Activated T-cell treated with anti-CD3 and anti-CD28 coated beads, Interleukin-2, amount 50 U/mL, for 1 hour (primary cell): Measurements from ENCODE around the gene NR4A3.
"Not testable (repeated sequence)": the region's sequence is repeated elsewhere in the genome, so short reads cannot be mapped to it uniquely, and the experiment has no call there.

ENCODE experiments used
- DNase-seq: peaks from one replicate; pipeline ENCODE4 v3.0.0-alpha.2; 2020

Gene NR4A3

GRCh38 chr9:99835142-99835541 is 13.5 kb downstream of the NR4A3 start:
- DNase-seq: no peak

DNA sequence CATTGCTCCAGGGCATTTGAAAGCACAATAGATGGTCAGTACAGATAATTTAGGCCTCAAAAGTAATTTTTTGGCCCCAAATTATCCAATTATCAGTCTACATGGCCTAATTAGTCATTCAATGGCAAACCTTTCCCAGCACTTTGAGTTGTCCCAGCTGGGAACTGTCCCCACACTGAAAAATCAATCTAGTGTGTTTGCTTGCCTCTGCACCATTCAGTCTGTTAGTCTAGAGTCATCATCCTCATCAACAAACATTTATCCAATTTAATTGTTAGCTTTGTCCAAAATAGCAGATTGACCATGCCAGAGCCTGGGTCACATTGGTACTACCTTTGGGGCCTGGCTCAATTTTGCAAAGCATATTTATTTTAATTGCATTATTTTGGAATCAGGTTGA is 13.9 kb downstream of the NR4A3 start:
- no peak for DNase-seq

- no peak for DNase-seq
These were observed 18.4 kb downstream of the NR4A3 start for GRCh38 chr9:99840072-99840471.

DNA sequence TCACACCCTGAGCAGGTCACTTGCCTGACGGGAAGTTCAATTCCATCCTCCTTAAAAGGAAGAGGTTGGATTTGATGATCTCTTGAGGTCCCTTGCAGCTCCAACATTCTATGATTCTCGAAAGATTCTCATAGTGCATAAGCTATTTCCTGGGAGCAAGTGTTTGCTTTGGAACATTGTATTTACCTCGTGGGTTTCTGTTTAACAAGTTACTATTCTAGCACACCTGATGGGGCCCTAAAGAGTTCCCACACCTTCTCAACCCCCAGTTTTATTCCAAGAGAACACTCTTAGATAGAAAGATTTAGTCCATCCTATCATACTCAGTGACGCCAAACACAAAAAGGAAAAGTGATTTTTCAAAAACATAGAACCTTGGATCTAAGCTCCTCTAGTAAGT is 23.4 kb downstream of the NR4A3 start:
- DNase-seq: no peak

GRCh38 chr9:99848447-99848846 is 26.8 kb downstream of the NR4A3 start:
- DNase-seq: no peak

DNA sequence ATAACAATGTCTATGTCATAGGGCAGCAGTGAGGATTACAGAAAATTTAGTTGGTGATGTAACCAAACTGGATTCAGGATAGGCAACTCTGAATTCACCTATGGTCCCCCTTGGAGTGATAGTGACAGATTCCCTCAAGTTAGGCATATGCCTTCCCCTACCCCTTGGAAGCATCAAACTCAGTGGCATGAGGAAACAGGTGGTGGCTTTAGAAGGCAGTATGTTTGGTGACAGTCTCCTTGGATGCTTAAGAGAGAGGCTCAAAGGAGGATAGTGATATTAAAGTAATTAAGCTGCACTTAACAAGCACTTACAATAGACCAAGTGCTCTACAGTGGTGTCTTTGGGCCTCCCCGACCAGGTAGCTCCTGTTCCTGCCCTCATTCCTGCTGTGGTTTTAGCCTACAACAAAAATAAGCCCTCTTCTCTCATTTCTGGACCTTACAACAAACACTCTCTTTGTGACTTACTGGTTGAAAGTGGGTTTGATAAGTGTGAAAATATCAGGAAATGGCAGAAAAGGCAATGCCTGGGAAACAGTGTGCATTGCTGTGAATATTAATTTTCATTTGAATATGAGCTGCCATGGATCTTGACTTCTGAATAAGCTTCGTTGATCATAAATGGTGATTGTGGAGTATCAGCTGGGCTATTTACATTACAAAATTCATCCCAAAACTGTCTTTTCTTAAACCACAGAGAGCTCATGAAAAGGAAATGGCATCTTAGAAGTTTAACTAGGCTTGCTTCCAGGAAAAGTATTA is 29.2 kb downstream of the NR4A3 start:
- no peak for DNase-seq

DNA sequence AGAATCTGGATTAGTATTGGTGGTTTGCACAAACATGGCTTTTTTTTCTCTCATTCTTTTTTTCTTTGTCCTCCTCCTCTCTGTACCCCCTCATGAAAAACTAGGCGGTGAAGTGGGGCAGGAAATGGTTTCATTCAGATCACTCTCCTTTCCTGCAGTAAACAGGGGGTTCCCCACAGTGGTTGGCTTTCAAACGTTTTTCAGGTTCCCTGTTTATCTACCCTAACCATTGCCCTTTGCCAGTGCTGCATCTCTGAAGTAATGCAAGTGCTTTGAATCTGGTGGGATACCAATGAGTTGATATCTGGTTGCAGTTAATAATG is 29.8 kb downstream of the NR4A3 start:
- no peak for DNase-seq

- DNase-seq: no peak
These were observed 30.9 kb downstream of the NR4A3 start for GRCh38 chr9:99852617-99853016.

DNA sequence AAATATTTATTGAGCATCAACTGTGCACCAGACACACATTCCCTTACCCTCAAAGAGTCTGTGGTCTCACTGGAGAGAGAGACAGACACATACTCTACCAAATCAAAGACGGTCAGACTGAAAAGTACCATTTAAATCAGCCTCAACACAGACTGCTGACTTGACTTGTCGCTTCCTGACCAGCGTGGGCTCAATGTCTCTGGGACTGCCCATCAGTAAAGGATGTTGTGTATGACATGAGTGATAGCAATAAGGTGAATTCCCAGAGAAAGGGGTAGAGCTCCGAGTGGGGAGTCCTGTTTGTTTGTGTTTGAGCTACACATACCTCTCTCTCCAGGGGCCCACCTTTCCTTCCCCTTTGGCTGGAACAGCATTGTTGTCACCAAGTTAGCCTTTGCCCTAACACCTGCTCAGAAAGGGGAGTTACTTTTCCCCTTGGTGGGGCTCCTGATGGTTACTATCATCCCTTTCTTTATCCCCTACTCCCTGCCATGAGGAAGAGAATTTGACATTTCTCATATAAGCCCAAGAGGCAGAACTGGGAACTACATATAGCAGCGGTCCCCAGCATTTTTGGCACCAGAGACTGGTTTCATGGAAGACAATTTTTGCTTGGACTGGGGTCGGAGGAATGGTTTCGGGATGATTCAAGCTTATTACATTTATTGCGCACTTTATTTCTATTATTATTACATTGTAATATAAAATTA is 33.9 kb downstream of the NR4A3 start:
- no peak for DNase-seq

DNA sequence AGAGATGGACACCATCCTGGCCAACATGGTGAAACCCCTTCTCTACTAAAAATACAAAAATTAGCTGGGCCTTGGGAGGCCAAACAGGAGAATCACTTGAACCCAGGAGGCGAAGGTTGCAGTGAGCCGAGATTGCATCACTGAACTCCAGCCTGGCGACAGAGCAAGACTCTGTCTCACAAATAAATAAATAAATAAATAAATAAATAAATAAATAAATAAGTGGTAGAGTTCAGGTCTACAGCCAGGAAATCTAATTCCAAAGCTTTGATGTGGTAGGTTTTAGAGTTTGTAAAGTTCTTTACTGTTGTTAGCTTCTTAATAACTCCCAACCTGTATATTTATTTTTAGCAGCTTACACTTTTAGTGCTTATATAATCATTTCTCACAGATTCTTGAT is 35.9 kb downstream of the NR4A3 start:
- DNase-seq: not testable (repeated sequence)

- no peak for DNase-seq
These were observed 36.4 kb downstream of the NR4A3 start for GRCh38 chr9:99858087-99858486.

DNA sequence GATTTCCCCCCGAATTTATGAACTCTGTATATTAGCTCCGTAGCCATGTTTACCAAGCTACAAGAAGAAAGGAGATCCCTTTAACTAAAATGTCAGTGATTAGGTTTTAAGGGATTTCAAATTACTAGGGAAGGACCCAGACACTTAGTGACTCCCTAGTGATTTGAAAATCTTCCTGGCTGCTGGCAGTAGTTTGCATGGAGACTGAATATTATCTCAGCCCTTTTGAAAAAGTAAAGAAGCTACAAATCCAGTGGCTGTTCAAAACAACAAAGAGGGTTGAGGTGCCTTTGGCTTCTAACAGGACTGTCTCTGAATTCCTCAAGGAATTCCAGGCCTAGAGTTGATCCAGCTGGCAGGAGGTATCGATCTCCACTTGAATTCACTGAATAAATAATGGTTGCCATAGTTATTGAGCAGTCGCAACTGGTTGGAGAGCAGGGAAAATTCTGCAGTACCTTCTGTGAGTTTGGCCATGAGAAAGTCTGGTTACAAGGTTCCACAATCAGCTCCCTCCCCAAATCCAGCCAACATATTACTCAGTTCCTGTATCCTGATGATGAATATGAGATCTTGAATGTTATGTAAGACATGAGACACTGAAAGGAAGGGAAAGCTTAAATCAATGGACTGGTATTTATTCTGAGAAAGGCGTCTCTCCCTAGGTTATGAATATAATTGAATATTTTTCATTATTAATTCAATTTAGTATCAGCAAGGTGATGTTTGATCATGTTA is 37.7 kb downstream of the NR4A3 start:
- DNase-seq: no peak

DNA sequence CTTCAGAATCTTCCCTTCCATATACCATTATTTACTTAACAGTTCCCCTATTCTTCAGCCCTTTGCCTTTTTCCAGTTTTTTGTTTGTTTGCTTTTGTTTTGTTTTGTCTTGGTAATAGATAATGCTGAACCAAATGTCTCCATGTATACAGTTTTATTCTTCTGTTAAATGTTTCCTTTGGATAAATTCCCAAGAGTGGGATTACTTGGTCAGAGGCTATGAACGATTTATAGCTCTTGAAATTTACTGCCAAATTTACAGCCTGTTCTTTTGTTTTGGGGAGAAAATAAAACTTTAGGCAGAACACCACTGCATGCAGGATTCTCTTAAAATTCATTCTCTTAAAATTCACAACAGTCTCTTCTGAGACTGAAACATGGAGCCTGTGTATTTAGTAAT is 38.6 kb downstream of the NR4A3 start:
- no peak for DNase-seq

- no peak for DNase-seq
These were observed 42.3 kb downstream of the NR4A3 start for GRCh38 chr9:99863955-99864354.

DNA sequence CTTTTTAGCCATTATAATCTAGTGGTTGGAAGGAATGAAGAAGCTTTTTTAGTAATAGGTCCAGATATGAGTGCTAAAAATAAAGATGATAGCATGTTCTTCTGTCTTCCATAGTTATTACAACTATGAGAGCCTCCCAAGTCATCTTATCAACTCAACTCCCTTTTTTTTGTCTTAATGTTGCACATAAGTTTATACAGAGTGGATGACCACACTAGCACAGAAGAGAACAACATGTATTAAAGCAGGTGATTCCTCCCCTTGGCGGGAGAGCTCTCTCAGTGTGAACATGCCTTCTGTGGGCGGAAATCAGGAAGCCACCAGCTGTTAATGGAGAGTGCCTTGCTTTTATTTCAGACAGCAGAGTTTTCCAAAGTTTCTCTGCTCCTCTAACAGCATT is 44.7 kb downstream of the NR4A3 start:
- DNase-seq: no peak

DNA sequence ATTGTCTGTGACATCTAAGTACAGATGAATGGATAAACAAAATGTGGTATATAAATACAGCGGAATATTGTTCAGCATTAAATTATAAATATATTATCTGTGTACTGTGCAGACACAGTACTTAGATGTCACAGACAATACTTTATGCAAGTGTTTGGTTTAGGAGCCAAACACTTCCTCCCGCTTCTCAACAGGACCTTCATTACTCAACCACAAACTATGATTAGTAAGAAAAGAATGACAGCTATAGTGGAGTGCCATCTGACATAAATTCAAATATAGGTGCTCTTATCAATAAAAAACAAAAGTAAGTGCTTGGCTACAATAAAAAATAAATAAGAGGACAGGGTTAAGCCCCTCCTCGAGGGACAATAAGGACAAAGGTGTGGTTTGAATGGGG is 45.9 kb downstream of the NR4A3 start:
- no peak for DNase-seq

- DNase-seq: no peak
These were observed 46.3 kb downstream of the NR4A3 start for GRCh38 chr9:99867968-99868367.

- DNase-seq: no peak
These were observed 47.2 kb downstream of the NR4A3 start for GRCh38 chr9:99868845-99869244.

DNA sequence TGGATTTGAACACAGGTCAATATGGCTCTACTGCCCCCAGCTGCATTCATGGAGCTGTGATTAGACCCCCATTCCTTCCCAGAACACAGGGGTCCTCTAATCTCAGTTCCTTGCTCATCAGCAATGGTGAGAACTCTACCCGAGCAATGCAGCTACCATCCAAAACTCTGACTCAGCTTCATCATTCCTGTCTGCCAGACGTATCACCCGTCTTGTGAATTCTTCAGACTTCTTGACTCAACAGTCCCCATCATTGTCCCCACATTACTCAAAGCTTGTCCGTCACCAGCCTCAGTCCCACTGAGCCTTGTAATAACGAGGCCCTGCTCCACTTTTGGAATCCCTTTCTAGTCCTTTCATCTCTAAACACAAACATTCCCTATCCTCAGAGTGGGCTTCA is 48.4 kb downstream of the NR4A3 start:
- DNase-seq: no peak

DNA sequence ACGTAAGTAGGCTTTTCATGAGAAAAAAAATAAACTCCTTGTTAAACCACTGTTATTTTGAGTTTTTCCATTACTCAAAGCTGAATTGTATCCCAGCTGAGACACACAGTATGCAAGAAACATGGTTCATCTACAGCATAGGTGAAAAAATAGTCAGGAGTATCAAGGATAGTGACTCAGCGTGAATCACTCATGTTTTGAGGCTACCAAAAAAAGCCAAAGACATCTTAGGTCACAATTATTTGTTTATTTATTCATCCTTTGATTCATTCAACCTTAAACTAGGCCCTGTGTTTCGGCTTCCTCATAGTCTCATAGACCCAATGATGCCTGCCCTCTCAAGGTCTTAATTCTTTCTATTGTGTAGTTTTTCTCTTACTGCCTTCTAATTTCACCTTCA is 51.8 kb downstream of the NR4A3 start:
- DNase-seq: no peak

DNA sequence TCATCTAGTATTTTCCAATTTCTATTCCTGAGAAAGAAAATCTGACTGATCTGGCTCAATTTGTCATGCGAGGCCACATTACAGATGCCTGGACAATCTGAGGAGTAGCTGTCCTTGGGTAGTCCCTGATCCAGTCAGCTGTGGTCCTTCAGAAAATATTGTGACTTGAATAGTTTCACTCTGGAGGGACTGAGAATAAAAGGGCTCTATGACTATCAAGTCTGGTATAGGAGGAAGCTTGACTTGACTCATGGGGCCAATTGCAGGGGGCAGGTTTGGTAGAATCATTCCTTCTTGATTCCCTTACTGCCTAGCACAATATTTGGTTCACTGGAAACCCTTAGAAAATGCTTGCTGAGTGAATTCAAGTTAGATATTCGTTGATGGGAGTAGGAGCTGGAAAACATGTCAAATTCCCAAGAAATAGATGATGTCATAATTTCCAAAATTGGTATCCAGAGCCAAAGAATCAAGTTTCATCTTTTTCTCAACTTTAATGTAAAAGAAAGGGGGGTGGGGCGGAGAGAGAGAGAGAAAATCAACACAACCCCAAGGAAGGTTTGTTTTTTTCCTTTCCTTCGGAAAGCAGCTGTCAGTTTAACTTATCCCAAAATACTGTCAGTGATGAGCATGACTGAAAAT is 52.4 kb downstream of the NR4A3 start:
- DNase-seq: no peak

- no peak for DNase-seq
These were observed 54.5 kb downstream of the NR4A3 start for GRCh38 chr9:99876190-99876589.

- no peak for DNase-seq
These were observed 57.0 kb downstream of the NR4A3 start for GRCh38 chr9:99878651-99879050.

GRCh38 chr9:99881769-99882168 is 60.1 kb downstream of the NR4A3 start:
- no peak for DNase-seq
